ENCODE data around the gene CAPN5.
A peak's percentile ranks its signal among the peaks of the same experiment; 100 is the strongest.
"Not testable (repeated sequence)": the region's sequence is repeated elsewhere in the genome, so short reads cannot be mapped to it uniquely, and the experiment has no call there.

The CAPN5 gene

GRCh38 chr11:77066229-77067042 lies at the start of gene CAPN5:
Gene CAPN5, plus strand, starts transcription at chr11:77066971. Its CDS starts 17,916 bp downstream, at chr11:77084887.
- DNase-seq (ENCODE audit: low spot score) = peak; percentile 92

DNA sequence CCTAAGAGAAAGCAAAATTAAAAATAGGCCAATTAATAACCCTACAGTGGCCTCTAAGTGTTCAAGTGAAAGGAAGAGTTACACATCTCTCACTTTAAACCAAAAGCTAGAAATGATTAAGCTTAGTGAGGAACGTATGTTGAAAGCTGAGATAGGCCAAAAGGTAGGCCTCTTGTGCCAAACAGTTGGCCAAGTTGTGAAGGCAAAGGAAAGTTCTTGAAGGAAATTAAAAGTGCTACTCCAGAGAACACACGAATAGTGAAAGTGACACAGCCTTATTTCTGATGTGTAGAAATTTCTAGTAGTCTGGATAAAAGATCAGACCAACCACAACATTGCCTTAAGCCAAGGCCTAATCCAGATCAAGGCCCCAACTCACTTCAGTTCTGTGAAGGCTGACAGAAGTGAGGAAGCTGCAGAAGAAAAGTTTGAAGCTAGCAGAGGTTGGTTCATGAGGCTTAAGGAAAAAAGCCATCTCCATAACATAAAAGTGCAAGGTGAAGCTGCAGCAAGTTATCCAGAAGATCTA lies 48.3 kb upstream of the CAPN5 start:
- DNase-seq (ENCODE audit: low spot score) = not testable (repeated sequence)

- DNase-seq (ENCODE audit: low spot score) = peak; percentile 53
Measured at GRCh38 chr11:77019976-77020595, 46.7 kb upstream of the CAPN5 start.

- DNase-seq (ENCODE audit: low spot score) = no peak
Measured at GRCh38 chr11:77020734-77021133, 46.0 kb upstream of the CAPN5 start.

DNA sequence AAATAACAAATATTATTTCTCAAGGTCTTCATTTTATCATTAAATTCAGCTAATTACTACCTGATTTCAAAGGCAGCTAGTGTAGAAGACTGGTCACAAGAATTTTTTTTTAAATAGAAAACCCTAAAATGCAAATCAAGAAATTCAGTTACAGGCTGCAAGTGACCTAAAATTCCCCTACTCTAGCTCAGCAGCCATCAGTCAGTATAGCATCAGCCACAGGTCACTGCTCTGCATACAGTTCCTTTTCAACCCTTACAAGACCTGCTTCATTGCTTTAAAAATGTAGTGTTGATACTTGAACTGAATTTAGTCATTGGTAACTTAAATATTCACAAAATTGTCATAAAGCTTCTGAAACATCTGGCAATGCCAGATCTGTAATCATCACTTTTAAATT lies 42.0 kb upstream of the CAPN5 start:
- no peak for DNase-seq (ENCODE audit: low spot score)

GRCh38 chr11:77026221-77026620 lies 40.5 kb upstream of the CAPN5 start:
- no peak for DNase-seq (ENCODE audit: low spot score)

GRCh38 chr11:77026743-77027142 lies 40.0 kb upstream of the CAPN5 start:
- no peak for DNase-seq (ENCODE audit: low spot score)

- no peak for DNase-seq (ENCODE audit: low spot score)
Measured at GRCh38 chr11:77027275-77027674, 39.5 kb upstream of the CAPN5 start.

- DNase-seq (ENCODE audit: low spot score) = peak; percentile 7
Measured at GRCh38 chr11:77029829-77030228, 36.9 kb upstream of the CAPN5 start.

DNA sequence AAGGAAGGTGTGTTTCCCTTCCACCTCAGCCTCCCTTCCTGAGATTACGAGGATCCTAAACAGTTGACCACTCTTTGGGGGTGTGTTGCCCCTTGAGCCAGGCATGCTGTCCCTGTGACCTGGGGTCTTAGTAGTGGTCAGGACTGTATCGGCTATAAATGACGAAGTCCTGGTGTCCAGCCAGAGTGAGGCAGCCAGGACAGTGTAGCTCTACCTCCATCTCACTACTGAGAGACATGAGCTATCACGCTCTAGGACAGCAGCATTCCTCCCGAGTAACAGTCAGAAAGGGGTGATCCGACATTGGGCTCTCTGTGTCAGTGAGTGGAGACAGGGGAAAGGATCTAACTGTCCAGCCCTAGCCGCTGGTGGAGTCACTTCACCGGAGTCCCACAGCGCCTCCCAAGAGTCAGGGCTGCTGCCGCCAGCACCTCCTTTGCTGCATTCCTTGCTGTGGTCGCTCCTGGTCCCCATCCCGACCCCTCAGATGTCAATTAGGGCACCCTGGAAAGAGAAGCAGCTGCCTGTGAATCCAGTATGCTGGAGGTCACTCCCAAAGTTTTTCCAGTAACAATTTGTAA lies 35.8 kb upstream of the CAPN5 start:
- no peak for DNase-seq (ENCODE audit: low spot score)

DNA sequence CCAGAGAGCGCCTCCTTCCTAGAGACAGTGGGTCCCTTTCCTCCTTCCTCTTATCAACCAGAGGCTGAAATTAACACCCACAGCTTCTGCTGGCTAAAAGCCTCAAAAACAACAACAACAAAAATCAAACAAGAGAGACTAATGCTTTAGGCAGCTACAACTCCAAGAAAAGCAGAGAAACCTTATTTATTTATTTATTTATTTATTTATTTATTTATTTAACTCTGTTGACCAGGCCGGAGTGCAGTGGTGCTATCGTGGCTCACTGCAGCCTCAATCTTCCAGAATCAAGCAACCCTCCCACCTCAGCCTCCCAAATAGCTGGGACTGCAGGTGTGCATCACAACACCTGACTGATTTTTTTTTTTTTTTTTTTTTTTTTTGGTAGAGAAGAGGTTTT lies 35.2 kb upstream of the CAPN5 start:
- DNase-seq (ENCODE audit: low spot score) = no peak

DNA sequence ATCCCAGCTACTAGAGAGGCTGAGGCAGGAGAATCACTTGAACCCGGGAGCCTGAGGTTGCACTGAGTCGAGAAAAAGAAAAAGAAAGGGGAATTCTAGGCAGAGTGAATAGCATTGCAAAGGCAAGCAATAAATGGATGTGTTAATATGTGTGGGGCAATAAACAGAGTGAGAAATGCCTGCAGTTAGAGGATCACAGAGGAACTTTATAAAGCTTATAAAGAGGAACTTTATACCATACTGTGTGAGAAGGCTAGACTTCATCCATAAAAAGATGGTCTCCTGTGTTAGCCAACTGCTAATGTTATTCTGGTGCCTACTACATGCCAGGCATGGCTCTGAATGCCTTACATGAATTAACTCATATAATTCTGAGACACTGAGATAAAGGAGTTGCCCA lies 31.7 kb upstream of the CAPN5 start:
- DNase-seq (ENCODE audit: low spot score) = no peak

GRCh38 chr11:77035580-77035979 lies 31.2 kb upstream of the CAPN5 start:
- peak; percentile 61 for DNase-seq (ENCODE audit: low spot score)

- DNase-seq (ENCODE audit: low spot score) = no peak
Measured at GRCh38 chr11:77036398-77036797, 30.4 kb upstream of the CAPN5 start.

GRCh38 chr11:77037057-77037456 lies 29.7 kb upstream of the CAPN5 start:
- DNase-seq (ENCODE audit: low spot score) = no peak

GRCh38 chr11:77038029-77038824 lies 28.5 kb upstream of the CAPN5 start:
- no peak for DNase-seq (ENCODE audit: low spot score)

GRCh38 chr11:77038825-77039326 lies 27.9 kb upstream of the CAPN5 start:
- DNase-seq (ENCODE audit: low spot score) = no peak

DNA sequence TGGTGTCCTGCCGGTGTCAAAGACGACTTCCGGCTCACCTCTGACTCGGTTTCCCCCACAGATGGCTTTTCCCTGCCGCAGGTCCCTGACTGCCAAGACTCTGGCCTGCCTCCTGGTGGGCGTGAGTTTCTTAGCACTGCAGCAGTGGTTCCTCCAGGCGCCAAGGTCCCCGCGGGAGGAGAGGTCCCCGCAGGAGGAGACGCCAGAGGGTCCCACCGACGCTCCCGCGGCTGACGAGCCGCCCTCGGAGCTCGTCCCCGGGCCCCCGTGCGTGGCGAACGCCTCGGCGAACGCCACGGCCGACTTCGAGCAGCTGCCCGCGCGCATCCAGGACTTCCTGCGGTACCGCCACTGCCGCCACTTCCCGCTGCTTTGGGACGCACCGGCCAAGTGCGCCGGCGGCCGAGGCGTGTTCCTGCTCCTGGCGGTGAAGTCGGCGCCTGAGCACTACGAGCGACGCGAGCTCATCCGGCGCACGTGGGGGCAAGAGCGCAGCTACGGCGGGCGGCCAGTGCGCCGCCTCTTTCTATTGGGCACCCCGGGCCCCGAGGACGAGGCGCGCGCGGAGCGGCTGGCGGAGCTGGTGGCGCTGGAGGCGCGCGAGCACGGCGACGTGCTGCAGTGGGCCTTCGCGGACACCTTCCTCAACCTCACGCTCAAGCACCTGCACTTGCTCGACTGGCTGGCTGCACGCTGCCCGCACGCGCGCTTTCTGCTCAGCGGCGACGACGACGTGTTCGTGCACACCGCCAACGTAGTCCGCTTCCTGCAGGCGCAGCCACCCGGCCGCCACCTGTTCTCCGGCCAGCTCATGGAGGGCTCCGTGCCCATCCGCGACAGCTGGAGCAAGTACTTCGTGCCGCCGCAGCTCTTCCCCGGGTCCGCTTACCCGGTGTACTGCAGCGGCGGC lies 27.0 kb upstream of the CAPN5 start:
- DNase-seq (ENCODE audit: low spot score) = peak; percentile 44

- DNase-seq (ENCODE audit: low spot score) = no peak
Measured at GRCh38 chr11:77040401-77040777, 26.4 kb upstream of the CAPN5 start.

GRCh38 chr11:77040889-77041288 lies 25.9 kb upstream of the CAPN5 start:
- no peak for DNase-seq (ENCODE audit: low spot score)
